ENCODE measurements around the gene NPY. TPM values are rescaled to one million over a fixed set of nuclear protein-coding genes. Genes with fewer than 3 reads are reported as not detected.

Gene NPY
- total RNA-seq, 1 experiment from 2014 or later: not detected

DNA sequence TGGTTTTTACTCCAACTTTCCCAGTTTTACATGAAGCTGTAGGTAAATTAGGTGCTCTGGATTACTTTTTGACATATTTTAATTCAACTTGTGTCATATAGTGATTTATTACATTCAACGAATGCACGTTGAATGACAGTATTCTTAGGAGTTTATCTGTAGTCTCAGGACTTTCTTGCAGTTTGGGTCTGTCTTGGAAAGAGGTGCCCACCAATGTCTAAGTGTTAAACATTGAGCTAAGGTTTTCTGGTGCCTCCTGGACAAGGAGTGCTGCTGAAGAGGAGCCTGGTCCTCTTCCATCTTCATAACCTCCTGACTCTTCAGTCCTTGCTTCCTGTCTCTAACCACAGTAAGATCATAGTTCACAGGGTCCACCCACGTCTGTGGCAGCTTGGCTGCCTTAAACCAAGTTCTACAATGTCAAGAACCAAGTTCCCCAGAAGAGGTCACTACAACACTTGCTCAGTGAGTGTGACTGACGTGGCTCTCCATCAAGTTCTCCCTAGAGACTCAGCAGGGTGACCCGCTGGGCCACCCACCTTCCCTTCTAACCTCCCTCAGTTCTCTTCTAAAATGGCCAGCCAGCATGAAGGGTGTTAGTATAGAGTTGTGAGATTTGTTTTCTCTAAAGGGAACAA, 6.1 kb downstream of the NPY start:
- H3K27me3 ChIP-seq (replicated peaks; ENCODE audit: control insufficient read depth, insufficient read depth, low read length): no peaks in the 10 kb centered on the region; the same call in 1 of the 2 replicates
- ChIA-PET CTCF (interaction anchor here (0.5 to 1.0 kb wide), 3 partner anchors 40 to 433 kb away, joined by 3 read pairs; no protein-coding TSS in a partner anchor), POLR2A (no interaction called here)
- peaks cover 17% of the 10 kb centered on the region for H3K27me3 Mint-ChIP-seq (ENCODE audit: insufficient read depth, unreplicated experiment)
- H3K4me1 ChIP-seq: no peaks in the 10 kb centered on the region
- H3K36me3 ChIP-seq (ENCODE audit: control insufficient read depth, insufficient read depth, low read length): no peaks in the 10 kb centered on the region
- H3K9me3 ChIP-seq: no peaks in the 10 kb centered on the region
- peaks cover 8% of the 10 kb centered on the region for H3K4me1 Mint-ChIP-seq (ENCODE audit: low read depth, unreplicated experiment)
- intact Hi-C loops (cut with micrococcal nuclease; ENCODE audit: unreplicated experiment): loop anchor here (1.0 to 2.0 kb wide), 4 partner anchors 92 to 375 kb away; no protein-coding TSS in a partner anchor
- DNase-seq: peak; percentile 62 to 66
- no peaks in the 10 kb centered on the region for H3K36me3 Mint-ChIP-seq (ENCODE audit: insufficient read depth, unreplicated experiment)
- no peak overlapping the region for H3K27ac Mint-ChIP-seq (ENCODE audit: unreplicated experiment)
- H3K4me3 ChIP-seq (ENCODE audit: low read depth, low read length): no peak overlapping the region
- H3K4me3 Mint-ChIP-seq (ENCODE audit: unreplicated experiment): no peak overlapping the region
- TF ChIP-seq, protein P1, sequence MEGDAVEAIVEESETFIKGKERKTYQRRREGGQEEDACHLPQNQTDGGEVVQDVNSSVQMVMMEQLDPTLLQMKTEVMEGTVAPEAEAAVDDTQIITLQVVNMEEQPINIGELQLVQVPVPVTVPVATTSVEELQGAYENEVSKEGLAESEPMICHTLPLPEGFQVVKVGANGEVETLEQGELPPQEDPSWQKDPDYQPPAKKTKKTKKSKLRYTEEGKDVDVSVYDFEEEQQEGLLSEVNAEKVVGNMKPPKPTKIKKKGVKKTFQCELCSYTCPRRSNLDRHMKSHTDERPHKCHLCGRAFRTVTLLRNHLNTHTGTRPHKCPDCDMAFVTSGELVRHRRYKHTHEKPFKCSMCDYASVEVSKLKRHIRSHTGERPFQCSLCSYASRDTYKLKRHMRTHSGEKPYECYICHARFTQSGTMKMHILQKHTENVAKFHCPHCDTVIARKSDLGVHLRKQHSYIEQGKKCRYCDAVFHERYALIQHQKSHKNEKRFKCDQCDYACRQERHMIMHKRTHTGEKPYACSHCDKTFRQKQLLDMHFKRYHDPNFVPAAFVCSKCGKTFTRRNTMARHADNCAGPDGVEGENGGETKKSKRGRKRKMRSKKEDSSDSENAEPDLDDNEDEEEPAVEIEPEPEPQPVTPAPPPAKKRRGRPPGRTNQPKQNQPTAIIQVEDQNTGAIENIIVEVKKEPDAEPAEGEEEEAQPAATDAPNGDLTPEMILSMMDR (IDR thresholded peaks at IDR 0.05; ENCODE audit: insufficient read depth in 1 of 2, low read depth in 1 of 2, low read length in 1 of 2, severe bottlenecking in 1 of 2, unreplicated experiment in 1 of 2): peak; percentile 60 to 68
- H3K9me3 Mint-ChIP-seq (ENCODE audit: unreplicated experiment): no peaks in the 10 kb centered on the region
- BruUV-seq (replicated peaks): no TSS peak

DNA sequence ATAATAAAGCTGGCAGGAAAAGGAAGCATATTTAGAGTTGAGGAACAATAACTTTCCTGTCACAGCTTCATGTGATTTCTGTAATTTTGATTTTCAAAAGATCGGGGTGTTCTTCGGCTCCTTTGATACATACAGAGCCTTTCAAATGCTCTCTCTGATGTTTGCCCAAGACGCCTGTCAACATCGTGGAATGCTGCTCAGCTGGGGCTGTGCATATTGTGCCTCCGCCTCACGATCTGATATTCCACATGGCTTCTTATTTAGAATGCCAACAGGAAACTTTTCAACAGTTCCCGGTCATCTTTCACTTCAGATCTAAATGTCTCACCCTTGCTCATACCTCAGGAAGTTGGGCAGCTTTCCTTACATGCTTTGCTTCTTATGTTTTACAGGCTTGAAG, 7.3 kb downstream of the NPY start:
- H3K9me3 Mint-ChIP-seq (ENCODE audit: unreplicated experiment): no peaks in the 10 kb centered on the region
- no peaks in the 10 kb centered on the region for H3K36me3 Mint-ChIP-seq (ENCODE audit: insufficient read depth, unreplicated experiment)
- ChIA-PET POLR2A (no interaction called here), CTCF (no interaction called here)
- TF ChIP-seq, protein P1 (IDR thresholded peaks at IDR 0.05; ENCODE audit: insufficient read depth in 1 of 2, low read depth in 1 of 2, low read length in 1 of 2, severe bottlenecking in 1 of 2, unreplicated experiment in 1 of 2): no peak
- H3K27me3 Mint-ChIP-seq (ENCODE audit: insufficient read depth, unreplicated experiment): peaks cover 14% of the 10 kb centered on the region
- intact Hi-C loops (cut with micrococcal nuclease; ENCODE audit: unreplicated experiment): loop anchor here (2.0 kb wide), 1 partner anchor 286 kb away; no protein-coding TSS in a partner anchor
- no peak overlapping the region for H3K4me3 ChIP-seq (ENCODE audit: low read depth, low read length)
- peaks cover 8% of the 10 kb centered on the region for H3K4me1 Mint-ChIP-seq (ENCODE audit: low read depth, unreplicated experiment)
- H3K27ac Mint-ChIP-seq (ENCODE audit: unreplicated experiment): no peak overlapping the region
- no peak overlapping the region for H3K4me3 Mint-ChIP-seq (ENCODE audit: unreplicated experiment)
- no TSS peak for BruUV-seq (replicated peaks)
- H3K4me1 ChIP-seq: no peaks in the 10 kb centered on the region
- H3K36me3 ChIP-seq (ENCODE audit: control insufficient read depth, insufficient read depth, low read length): no peaks in the 10 kb centered on the region
- H3K9me3 ChIP-seq: no peaks in the 10 kb centered on the region
- no peaks in the 10 kb centered on the region for H3K27me3 ChIP-seq (replicated peaks; ENCODE audit: control insufficient read depth, insufficient read depth, low read length)
- no peak for DNase-seq

DNA sequence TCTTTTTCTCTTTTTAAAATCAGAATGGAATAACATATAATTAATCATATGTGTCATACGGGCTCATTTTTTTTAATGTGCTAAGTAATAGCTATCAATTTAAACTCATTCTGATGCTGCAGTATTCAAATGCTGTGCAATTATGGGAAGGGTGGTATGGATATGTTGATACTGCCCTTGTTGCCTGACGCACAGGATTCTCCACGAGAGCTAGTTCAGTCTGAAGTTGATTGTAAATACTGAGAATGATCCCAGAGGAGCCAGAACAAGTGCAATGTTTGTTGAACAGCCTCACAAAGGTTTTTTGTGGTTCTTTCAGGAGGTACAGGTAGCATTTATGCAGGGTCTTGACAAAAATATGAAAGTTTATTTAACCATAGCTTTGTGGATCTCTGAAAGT, 13.4 kb downstream of the NPY start:
- Mint-ChIP-seq H3K9me3 (ENCODE audit: unreplicated experiment) (peaks cover 11% of the 10 kb centered on the region), H3K4me1 (ENCODE audit: low read depth, unreplicated experiment) (no peaks in the 10 kb centered on the region), H3K36me3 (ENCODE audit: insufficient read depth, unreplicated experiment) (no peaks in the 10 kb centered on the region), H3K27ac (ENCODE audit: unreplicated experiment) (no peak overlapping the region), H3K27me3 (ENCODE audit: insufficient read depth, unreplicated experiment) (peaks cover 17% of the 10 kb centered on the region), H3K4me3 (ENCODE audit: unreplicated experiment) (no peak overlapping the region)
- no TSS peak for BruUV-seq (replicated peaks)
- intact Hi-C loops (cut with micrococcal nuclease; ENCODE audit: unreplicated experiment): no loop called here
- POLR2A ChIA-PET: no interaction called here
- TF ChIP-seq, protein P1 (IDR thresholded peaks at IDR 0.05; ENCODE audit: insufficient read depth in 1 of 2, low read depth in 1 of 2, low read length in 1 of 2, severe bottlenecking in 1 of 2, unreplicated experiment in 1 of 2): no peak
- no peaks in the 10 kb centered on the region for H3K4me1 ChIP-seq
- H3K4me3 ChIP-seq (ENCODE audit: low read depth, low read length): no peak overlapping the region
- no peaks in the 10 kb centered on the region for H3K9me3 ChIP-seq
- no peak for DNase-seq
- 0 out of 2 replicates have a peak, but pooled peaks cover 1% of the 10 kb centered on the region for H3K27me3 ChIP-seq (replicated peaks; ENCODE audit: control insufficient read depth, insufficient read depth, low read length)
- CTCF ChIA-PET: no interaction called here
- no peaks in the 10 kb centered on the region for H3K36me3 ChIP-seq (ENCODE audit: control insufficient read depth, insufficient read depth, low read length)
